Smooth muscle cell (in vitro differentiated cells): ENCODE measurements around the gene SECISBP2L. TPM values are rescaled to one million over a fixed set of nuclear protein-coding genes. Genes with fewer than 3 reads are reported as not detected.

Experiments
- DNase-seq: peaks from one replicate; lab custom pipeline; 2025; ENCODE audit not compliant: unreplicated experiment; lab: John Stamatoyannopoulos, UW
- H2AFZ ChIP-seq: fragments of 200-600 bp; sonication (generic); 2 replicates; pipeline ENCODE4 v1.6.0; 2016; ENCODE audit warnings: antibody characterized with exemption, low read depth, mild to moderate bottlenecking
- H3F3A ChIP-seq: fragments of 200-600 bp; sonication (generic); 2 replicates; pipeline ENCODE4 v1.6.0; 2017; ENCODE audit warnings: antibody characterized with exemption, low read depth
- H3K27ac ChIP-seq: fragments of 200-600 bp; sonication (generic); 2 replicates; pipeline ENCODE4 v1.5.1; 2016; ENCODE audit warnings: low read depth, mild to moderate bottlenecking
- H3K27me3 ChIP-seq: fragments of 200-600 bp; sonication (generic); 2 replicates; pipeline ENCODE4 v1.6.1; 2016; ENCODE audit warnings: low read depth, mild to moderate bottlenecking
- H3K36me3 ChIP-seq: fragments of 200-600 bp; sonication (generic); 2 replicates; pipeline ENCODE4 v1.5.1; 2016; ENCODE audit warnings: low read depth
- H3K4me1 ChIP-seq: fragments of 200-600 bp; sonication (generic); 2 replicates; pipeline ENCODE4 v1.5.1; 2016; ENCODE audit warnings: low read depth
- H3K4me2 ChIP-seq: fragments of 200-600 bp; sonication (generic); 2 replicates; pipeline ENCODE4 v1.6.0; 2016; ENCODE audit warnings: mild to moderate bottlenecking
- H3K4me3 ChIP-seq: fragments of 200-600 bp; sonication (generic); 2 replicates; pipeline ENCODE4 v1.5.1; 2016; ENCODE audit warnings: mild to moderate bottlenecking
- H3K79me2 ChIP-seq: fragments of 200-600 bp; sonication (generic); 2 replicates; pipeline ENCODE4 v1.6.0; 2016; ENCODE audit warnings: low read depth, mild to moderate bottlenecking
- H3K9ac ChIP-seq: fragments of 200-600 bp; sonication (generic); 2 replicates; pipeline ENCODE4 v1.6.0; 2016; ENCODE audit warnings: low read depth
- H3K9me3 ChIP-seq: fragments of 200-600 bp; sonication (generic); replicated peaks from 2 replicates; pipeline ENCODE4 v1.5.1; 2016; ENCODE audit warnings: low read depth
- H4K20me1 ChIP-seq: fragments of 200-600 bp; sonication (generic); 2 replicates; pipeline ENCODE4 v1.6.0; 2016; ENCODE audit warnings: low read depth
- CTCF ChIP-seq: fragments of 200-600 bp; sonication (generic); IDR thresholded peaks from 2 replicates; pipeline ENCODE4 v1.5.1; 2017; ENCODE audit warnings: borderline replicate concordance, mild to moderate bottlenecking, antibody characterized with exemption; ENCODE audit not compliant: insufficient read depth, poor library complexity, severe bottlenecking
- WGBS: methylation state at CpG from one replicate; pipeline ENCODE4 v1.1.7; 2016; ENCODE audit warnings: low lambda C conversion rate; 5-methylcytosine and 5-hydroxymethylcytosine counted together
- polyA plus RNA-seq: library from polyadenylated mRNA; unstranded; fragments of >200 nt; fragmentation: Nextera tagmentation; extraction: Ambion mirVana; gene quantifications from 2 replicates; pipeline ENCODE4 v1.2.1, GENCODE V29; 2016
- total RNA-seq: library from RNA; depleted of rRNA; stranded (reverse); fragments of >200 nt; gene quantifications from 2 replicates; pipeline ENCODE4 v1.2.3, GENCODE V29; 2014

The SECISBP2L gene
- total and polyA plus RNA-seq, 2 experiments from 2014 or later = 13.7 to 24.0 TPM

GRCh38 chr15:48962662-48963523 lies 83.4 kb downstream of the SECISBP2L start:
- Histone ChIP-seq H3K9me3 (no peaks in the 10 kb centered on the region), H3K36me3 (no peaks in the 10 kb centered on the region), H3K79me2 (no peaks in the 10 kb centered on the region), H2AFZ (peak overlapping the region; percentile 80), H3K4me3 (peak overlapping the region; percentile 61), H4K20me1 (no peaks in the 10 kb centered on the region), H3K27ac (no peak overlapping the region), H3K27me3 (peaks cover 22% of the 10 kb centered on the region), H3K9ac (no peak overlapping the region), H3K4me2 (peak overlapping the region; percentile 90), H3K4me1 (no peaks in the 10 kb centered on the region), H3F3A (no peaks in the 10 kb centered on the region)
- no peak for TF ChIP-seq CTCF
- WGBS = 10% methylated on average over 54 of the region's 54 CpGs
- no peak for DNase-seq

DNA sequence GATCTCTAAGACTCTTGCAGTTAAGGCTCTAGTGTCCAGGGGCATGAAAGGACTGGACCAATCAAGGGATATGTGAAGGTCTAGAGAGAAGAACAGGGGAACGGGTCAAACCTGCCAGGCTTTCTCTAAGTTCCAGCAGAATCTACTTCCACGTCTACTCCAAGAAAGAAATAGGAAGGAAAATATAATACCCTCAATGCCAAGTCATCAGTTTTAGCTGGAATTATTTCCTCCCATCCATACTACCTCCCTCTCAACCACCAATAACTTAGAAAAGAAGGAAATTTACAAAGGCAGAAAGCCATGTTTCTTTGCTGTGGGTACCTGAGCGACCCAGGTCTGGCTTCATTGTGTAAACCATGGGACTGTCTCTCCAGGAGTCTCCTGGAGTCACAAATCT lies 90.3 kb downstream of the SECISBP2L start:
- H3K4me2 ChIP-seq = no peak overlapping the region
- peaks cover 13% of the 10 kb centered on the region for H3K27me3 ChIP-seq
- TF ChIP-seq CTCF = no peak
- no peaks in the 10 kb centered on the region for H3K9me3 ChIP-seq
- H3K4me3 ChIP-seq = no peak overlapping the region
- no peaks in the 10 kb centered on the region for H3K4me1 ChIP-seq
- no peak overlapping the region for H2AFZ ChIP-seq
- H3K9ac ChIP-seq = no peak overlapping the region
- DNase-seq = no peak
- no peaks in the 10 kb centered on the region for H3K36me3 ChIP-seq
- H3K27ac ChIP-seq = no peak overlapping the region
- 98% methylated on average over 3 of the region's 3 CpGs for WGBS
- H3K79me2 ChIP-seq = no peaks in the 10 kb centered on the region
- no peaks in the 10 kb centered on the region for H3F3A ChIP-seq
- H4K20me1 ChIP-seq = no peaks in the 10 kb centered on the region

DNA sequence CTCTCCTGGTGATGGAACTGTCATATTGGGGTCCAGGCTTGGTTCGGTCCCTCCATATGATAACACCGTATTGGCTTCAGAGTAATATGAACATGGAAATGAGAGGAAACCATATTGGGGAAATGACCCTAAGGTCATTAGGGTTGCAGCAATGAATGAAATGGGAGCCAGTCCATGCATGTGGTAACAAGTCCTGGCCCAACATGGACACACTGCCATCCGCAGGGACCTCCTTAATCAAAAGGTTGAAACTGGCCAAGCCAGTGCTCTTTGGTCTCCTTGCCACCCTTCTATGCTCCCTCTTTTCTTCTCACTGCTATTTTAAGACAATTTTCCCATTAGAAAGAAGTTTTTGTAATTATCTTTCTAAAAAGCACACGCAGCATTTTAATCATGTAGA lies 90.9 kb downstream of the SECISBP2L start:
- no peak overlapping the region for H3K27ac ChIP-seq
- H4K20me1 ChIP-seq = no peaks in the 10 kb centered on the region
- H3K4me2 ChIP-seq = no peak overlapping the region
- no peak overlapping the region for H3K9ac ChIP-seq
- no peak overlapping the region for H2AFZ ChIP-seq
- H3K9me3 ChIP-seq = no peaks in the 10 kb centered on the region
- H3K4me3 ChIP-seq = no peak overlapping the region
- WGBS = 96% methylated on average over 4 of the region's 4 CpGs
- peaks cover 13% of the 10 kb centered on the region for H3K27me3 ChIP-seq
- H3K79me2 ChIP-seq = no peaks in the 10 kb centered on the region
- DNase-seq = no peak
- H3K36me3 ChIP-seq = no peaks in the 10 kb centered on the region
- H3F3A ChIP-seq = no peaks in the 10 kb centered on the region
- no peaks in the 10 kb centered on the region for H3K4me1 ChIP-seq
- no peak for TF ChIP-seq CTCF

GRCh38 chr15:48954538-48954937 lies 91.7 kb downstream of the SECISBP2L start:
- no peaks in the 10 kb centered on the region for H4K20me1 ChIP-seq
- H3K9ac ChIP-seq = no peak overlapping the region
- H3K9me3 ChIP-seq = no peaks in the 10 kb centered on the region
- peaks cover 8% of the 10 kb centered on the region for H3K27me3 ChIP-seq
- H3K4me3 ChIP-seq = no peak overlapping the region
- WGBS = 73% methylated on average over 5 of the region's 5 CpGs
- DNase-seq = no peak
- no peak overlapping the region for H2AFZ ChIP-seq
- TF ChIP-seq CTCF = no peak
- H3K4me1 ChIP-seq = no peaks in the 10 kb centered on the region
- H3K4me2 ChIP-seq = no peak overlapping the region
- no peak overlapping the region for H3K27ac ChIP-seq
- H3F3A ChIP-seq = no peaks in the 10 kb centered on the region
- H3K79me2 ChIP-seq = no peaks in the 10 kb centered on the region
- no peaks in the 10 kb centered on the region for H3K36me3 ChIP-seq
